GM18867 (cell line): ENCODE results near the gene ZNF296.

ENCODE experiments used
- ATAC-seq: cut with Tn5 transposase; IDR thresholded peaks from one replicate; pipeline ENCODE4 v1.9.1; 2021; ENCODE audit warnings: mild to moderate bottlenecking, moderate library complexity; ENCODE audit not compliant: unreplicated experiment

The ZNF296 gene

DNA sequence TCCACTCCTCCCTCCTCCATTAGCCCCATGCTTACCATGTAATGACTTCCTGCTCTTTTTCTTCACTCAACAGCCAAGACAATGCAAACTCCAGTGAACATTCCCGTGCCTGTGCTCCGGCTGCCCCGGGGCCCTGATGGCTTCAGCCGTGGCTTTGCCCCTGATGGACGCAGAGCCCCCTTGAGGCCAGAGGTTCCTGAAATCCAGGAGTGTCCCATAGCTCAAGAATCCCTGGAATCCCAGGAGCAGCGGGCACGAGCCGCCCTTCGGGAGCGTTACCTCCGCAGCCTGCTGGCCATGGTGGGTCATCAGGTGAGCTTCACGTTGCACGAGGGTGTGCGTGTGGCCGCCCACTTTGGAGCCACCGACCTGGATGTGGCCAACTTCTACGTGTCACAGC is 13.8 kb upstream of the ZNF296 start:
- no peak for ATAC-seq

- ATAC-seq, result no peak
These were observed 11.3 kb upstream of the ZNF296 start for GRCh38 chr19:45087531-45087930.

DNA sequence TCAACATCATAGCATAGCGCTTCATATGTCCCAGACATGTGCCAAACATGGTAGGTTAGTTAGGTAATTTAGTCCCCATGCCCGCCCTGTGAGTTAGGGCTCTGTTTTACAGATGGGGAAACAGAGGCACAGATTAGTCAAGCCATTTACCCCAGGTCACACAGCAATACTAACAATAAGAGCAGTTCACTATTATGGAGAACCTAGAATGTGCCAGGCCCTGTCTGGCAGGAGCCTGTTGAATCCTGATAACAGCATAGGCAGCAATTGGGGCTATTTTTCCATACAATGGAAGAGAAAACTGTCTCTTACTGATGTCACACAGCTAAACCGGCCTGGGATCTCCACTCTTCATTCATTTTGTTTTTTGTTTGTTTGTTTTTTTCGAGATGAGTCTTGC is 10.2 kb upstream of the ZNF296 start:
- ATAC-seq, result no peak

GRCh38 chr19:45082170-45082569 is 5.9 kb upstream of the ZNF296 start:
- ATAC-seq, result no peak

DNA sequence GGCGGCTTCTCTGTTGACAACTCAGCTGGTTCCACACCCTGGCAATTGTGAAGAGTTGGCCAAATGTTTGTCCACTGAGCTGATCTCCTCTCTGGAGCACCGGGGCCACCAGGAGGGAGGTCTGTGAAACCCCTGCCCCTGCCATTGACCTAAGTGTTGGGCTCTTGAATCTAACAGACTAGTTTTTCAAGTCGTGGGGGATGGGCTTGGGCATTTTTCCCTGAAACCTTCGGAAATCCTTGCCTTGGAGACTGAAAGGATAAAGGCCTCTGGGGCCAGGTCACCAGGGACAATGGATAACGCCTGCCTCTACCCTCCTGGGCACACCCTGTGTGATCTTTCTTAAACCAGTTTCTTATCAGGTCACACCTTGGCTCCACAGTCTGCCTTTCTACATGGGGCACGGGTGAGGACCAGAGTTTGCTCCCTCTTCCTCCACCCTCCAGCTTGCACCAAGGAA is 3.7 kb upstream of the ZNF296 start:
- no peak for ATAC-seq

DNA sequence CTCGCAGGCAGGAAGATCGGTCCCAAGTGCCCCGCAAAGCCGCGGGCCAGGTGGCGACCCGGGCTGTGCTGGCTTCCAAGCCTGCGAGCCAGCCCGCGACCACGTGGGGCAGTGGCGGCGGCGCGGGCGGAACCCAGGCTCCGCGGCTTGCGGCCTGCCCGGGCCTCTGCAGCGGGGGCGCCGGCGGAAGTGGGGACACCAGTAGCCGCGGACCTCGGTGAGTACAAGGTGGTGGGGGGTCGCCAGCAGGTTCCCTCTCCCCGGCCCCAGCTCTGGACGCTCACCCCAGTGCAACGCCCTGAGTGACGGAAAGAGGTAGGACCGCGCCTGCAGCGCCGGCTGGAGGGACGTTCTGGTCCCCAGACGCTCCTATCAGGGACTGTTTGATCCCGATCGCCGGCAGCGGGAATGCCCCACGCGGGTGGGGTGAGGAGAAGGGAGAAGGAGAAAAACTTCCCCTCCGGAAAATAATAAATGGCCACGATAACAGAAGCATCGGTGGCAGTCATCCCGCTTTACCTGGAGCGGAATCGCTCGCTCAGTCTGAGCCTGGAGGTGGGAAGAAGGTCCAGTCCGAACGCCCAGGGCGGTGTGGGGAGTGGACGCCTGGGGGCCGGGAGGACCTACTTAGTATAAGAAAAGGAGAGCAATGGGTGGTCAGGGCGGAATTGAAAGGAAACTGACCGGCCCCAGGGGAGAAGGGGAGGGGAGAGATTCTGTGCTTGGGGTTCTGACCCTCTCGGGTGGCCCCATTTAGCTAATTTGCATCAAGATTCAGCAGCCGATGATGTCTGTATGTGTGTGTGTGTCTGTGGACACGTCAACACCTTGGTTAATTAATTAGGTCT is 3.0 kb upstream of the ZNF296 start, which contains the start of gene GEMIN7:
GEMIN7 (plus strand) TSS at position 198 of the 848 bp plus-strand sequence. CDS start 10,855 bp downstream, outside the sequence.
- peak; percentile 26 for ATAC-seq

GRCh38 chr19:45078390-45079062 is 2.2 kb upstream of the ZNF296 start:
- no peak for ATAC-seq

GRCh38 chr19:45076851-45077730 is 813 bp upstream of the ZNF296 start:
- ATAC-seq, result no peak

DNA sequence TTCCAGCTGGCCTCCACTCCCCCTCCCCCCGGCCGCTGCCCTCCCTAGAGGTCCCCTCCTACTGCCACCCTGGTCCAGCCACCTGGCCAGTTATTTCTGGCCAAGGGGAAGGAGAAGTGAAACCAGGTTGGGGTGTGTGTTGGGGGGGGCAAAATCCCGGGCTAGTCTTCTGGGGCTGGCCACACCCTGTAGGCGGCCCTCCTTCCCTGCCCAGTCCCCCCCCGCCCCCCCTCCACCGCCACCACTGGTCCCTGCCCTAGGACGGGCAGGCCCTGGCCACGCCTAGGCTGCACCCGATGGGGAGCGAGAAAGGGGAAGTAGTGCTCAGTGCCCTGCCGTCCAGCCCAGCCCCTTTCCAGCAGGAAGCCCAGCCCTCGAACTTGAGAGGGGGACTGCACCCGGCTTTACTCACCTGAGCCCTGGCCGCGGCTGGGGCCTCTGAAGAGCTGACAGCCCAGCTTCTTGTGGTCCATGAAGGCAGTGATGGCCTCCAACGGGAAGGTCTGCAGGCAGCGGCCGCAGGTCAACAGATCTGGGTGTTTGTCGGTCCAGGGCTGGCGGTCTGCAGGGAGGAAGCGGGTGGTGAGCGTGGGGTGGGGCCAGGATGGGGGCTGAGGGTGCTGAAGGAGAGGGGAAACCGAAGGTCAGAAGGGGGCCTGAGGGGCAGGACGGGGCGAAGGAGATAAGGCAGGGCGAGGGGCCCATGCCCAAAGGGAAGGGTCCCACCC is 813 bp downstream of the ZNF296 start:
- ATAC-seq, result peak; percentile 61

DNA sequence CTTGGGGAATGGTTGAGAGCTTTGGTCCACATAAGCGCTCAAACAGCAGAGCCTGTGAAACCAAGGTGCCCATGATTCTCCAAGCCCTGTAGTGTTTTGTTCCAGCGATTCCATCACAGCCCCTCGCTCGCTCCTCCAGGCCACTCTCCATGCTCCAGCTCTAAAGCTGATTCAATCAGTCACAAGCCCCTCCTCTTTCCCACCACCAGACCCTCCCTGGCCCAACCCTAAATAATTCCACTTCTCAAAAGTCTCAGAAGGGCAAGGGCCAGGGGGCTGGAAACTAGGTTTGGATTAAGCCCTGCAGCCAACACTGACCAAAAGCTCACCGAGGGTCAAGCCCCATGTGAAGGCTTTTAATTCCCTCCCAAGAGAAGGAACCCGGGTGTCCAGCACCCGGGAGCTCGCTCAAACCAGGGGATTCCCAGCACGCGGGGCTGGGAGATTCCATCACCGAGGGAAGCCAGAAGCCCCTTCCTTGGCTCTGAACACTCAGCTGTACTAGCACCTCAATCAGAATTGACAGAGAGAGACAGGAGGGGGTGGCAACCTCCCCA is 1.5 kb downstream of the ZNF296 start:
- ATAC-seq, result no peak

DNA sequence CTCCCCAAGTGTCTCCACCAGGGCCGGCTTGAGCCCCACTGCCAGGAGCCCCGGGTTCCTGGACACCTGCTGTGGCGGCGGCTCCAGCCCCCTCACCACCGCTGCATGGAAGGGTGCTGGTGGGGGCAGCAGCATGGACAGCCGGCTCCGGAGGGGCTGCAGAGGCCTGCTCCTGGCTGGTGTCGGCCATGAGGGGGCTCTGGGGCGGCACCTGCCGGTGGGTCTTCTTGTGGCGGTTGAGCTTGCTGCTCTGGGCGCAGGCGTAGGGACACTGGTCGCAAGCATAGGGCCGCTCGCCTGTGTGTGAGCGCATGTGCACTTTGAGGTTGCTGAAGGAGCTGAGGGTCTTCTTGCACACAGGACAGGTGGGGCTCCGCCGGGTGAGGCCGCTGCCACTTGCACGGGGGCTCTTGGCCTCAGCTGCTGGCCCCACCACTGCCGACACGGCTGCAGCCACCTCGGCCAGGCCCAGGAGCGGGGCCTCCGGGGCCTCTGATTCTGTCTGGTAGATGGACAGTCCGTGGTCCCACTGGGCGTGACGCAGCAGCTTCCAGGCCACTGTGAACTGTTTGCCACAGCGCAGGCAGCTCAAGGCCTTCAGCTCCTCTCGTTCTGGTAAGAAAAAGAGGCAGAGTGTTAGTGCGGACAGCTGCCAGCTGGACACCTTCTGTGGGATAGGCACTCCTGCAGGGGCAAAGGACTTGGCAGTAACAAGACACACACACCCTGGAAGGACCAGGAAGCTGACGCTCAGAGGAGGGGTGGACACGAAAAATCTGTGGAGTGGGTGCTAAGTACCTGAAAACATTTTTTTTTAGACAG is 4.1 kb downstream of the ZNF296 start:
- ATAC-seq, result no peak

- ATAC-seq, result no peak
These were observed 4.7 kb downstream of the ZNF296 start for GRCh38 chr19:45071545-45071938.

DNA sequence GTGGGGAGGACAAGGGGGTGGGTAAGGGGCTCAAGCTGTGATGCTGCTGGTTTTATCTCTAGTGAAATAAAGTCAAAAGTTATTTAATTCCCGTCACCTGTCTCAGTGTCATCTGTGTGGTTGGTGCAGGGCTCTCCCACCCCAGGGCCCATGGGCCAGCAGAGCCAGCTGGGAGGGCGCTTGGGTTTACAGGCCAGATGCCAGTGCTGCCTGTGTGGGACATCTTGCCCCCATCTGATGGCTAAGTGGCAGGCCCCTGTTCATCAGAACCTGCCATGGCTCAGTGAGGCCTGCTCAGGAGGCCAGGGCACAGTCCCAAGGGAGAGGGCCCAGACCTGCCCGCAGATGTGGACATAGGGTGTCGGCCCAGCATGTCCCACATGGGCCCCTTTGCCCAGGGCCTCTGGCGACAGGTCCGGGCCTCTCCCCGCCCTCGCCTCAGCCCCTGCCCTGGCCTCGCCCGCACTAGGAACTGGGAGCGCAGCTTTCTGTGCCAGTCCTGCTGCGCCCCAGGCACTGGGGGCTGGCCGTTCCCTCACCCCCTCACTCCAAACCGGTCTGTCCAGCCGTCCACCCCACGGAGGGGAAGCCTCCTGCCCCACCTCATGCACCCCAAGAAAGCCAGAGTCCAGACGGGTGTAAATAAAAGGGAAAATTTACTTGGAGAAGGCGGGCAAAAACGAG is 5.3 kb downstream of the ZNF296 start:
- no peak for ATAC-seq

GRCh38 chr19:45070214-45070613 is 6.1 kb downstream of the ZNF296 start:
- ATAC-seq, result no peak

DNA sequence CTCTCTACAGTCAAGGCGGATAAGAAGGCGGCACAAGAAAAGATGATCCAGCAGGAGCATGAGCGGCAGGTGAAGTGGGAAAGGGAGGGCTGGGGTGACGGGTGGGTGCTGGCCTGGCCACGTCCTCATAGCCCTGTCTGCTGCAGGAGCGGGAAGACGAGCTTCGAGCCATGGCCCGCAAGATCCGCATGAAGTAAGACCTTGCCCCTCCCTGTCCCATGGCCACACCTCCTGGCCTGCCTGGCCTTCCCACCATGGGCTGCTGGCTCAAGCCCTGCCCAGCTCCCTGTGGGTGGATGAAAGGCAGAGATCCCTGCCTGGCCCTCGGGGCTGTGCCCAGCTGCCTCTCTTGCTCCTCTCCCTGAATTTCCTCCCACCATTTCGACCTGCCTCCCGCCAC is 7.2 kb downstream of the ZNF296 start:
- no peak for ATAC-seq

GRCh38 chr19:45068041-45068440 is 8.2 kb downstream of the ZNF296 start:
- no peak for ATAC-seq

DNA sequence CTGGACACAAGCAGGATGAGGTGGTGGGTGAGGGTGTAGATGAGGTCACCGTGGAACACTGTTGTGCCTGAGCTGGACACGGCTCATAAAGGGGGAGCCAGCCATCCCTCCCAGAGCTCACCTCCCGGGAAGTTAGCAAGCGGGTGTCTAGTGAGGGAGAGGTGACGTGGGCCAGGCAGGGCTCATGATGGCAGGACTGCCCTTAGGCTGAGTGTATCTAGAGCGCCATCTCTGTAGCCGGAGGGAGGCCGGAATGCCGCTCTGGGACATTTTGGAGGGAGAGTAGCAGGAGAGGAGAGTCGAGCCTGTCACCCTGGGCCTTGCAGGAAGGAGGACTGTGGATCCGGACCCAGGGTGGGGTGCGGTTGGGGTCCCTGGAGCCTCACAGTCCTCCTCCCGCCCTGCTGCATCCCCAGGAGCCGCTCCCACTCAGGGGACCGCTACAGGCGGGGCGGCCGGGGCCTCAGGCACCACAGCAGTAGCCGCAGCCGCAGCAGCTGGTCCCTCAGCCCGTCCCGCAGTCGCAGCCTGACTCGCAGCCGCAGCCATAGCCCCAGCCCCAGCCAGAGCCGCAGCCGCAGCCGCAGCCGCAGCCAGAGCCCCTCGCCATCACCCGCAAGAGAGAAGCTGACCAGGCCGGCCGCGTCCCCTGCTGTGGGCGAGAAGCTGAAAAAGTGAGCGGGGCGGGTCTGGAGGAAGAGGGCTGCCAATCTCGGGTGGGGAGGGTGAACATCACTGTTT is 9.2 kb downstream of the ZNF296 start:
- no peak for ATAC-seq
